HG03139 (cell line): ENCODE measurements around the gene C10orf62.
"Not testable (repeated sequence)": the region's sequence is repeated elsewhere in the genome, so short reads cannot be mapped to it uniquely, and the experiment has no call there.

Experiments used
- ATAC-seq: cut with Tn5 transposase; IDR thresholded peaks from one replicate; pipeline ENCODE4 v1.9.1; 2021; ENCODE audit not compliant: unreplicated experiment

The C10orf62 gene

GRCh38 chr10:97589479-97589878 lies at the start of gene C10orf62:
C10orf62 (plus strand) TSS chr10:97589721; CDS start chr10:97589898, 177 bp downstream.
- no peak for ATAC-seq

GRCh38 chr10:97540669-97541500 lies 48.6 kb upstream of the C10orf62 start:
- no peak for ATAC-seq

- ATAC-seq = no peak
These were observed 47.1 kb upstream of the C10orf62 start for GRCh38 chr10:97542169-97543024.

GRCh38 chr10:97543025-97543546 lies 46.4 kb upstream of the C10orf62 start:
- ATAC-seq = no peak

- no peak for ATAC-seq
These were observed 42.9 kb upstream of the C10orf62 start for GRCh38 chr10:97546456-97547270.

GRCh38 chr10:97547271-97547600 lies 42.3 kb upstream of the C10orf62 start:
- ATAC-seq = no peak

- no peak for ATAC-seq
These were observed 41.6 kb upstream of the C10orf62 start for GRCh38 chr10:97547962-97548361.

GRCh38 chr10:97548828-97549455 lies 40.6 kb upstream of the C10orf62 start:
- ATAC-seq = no peak

GRCh38 chr10:97549587-97550322 lies 39.8 kb upstream of the C10orf62 start:
- ATAC-seq = no peak

GRCh38 chr10:97550336-97551149 lies 39.0 kb upstream of the C10orf62 start:
- no peak for ATAC-seq

GRCh38 chr10:97551271-97551670 lies 38.2 kb upstream of the C10orf62 start:
- no peak for ATAC-seq

- ATAC-seq = no peak
These were observed 35.9 kb upstream of the C10orf62 start for GRCh38 chr10:97553575-97554031.

- ATAC-seq = not testable (repeated sequence)
These were observed 35.2 kb upstream of the C10orf62 start for GRCh38 chr10:97554336-97554735.

GRCh38 chr10:97555541-97555940 lies 34.0 kb upstream of the C10orf62 start:
- not testable (repeated sequence) for ATAC-seq

- not testable (repeated sequence) for ATAC-seq
These were observed 28.7 kb upstream of the C10orf62 start for GRCh38 chr10:97560731-97561381.

GRCh38 chr10:97561386-97562077 lies 28.0 kb upstream of the C10orf62 start:
- ATAC-seq = not testable (repeated sequence)

GRCh38 chr10:97562329-97562728 lies 27.2 kb upstream of the C10orf62 start:
- not testable (repeated sequence) for ATAC-seq

- ATAC-seq = no peak
These were observed 26.2 kb upstream of the C10orf62 start for GRCh38 chr10:97563337-97563736.
